Stimulated activated CD4-positive, alpha-beta T cell treated with anti-CD3 and anti-CD28 coated beads, TNF-alpha, amount 100 ng/mL, for 24 hours (primary cell): ENCODE measurements around the gene PCDHAC1.

Experiments used
- DNase-seq, 3 experiments: peaks; one replicate each; pipeline ENCODE4 v3.0.0-alpha.2; 2020; ENCODE audit warnings: low read depth in 3 of 3

Gene PCDHAC1

DNA sequence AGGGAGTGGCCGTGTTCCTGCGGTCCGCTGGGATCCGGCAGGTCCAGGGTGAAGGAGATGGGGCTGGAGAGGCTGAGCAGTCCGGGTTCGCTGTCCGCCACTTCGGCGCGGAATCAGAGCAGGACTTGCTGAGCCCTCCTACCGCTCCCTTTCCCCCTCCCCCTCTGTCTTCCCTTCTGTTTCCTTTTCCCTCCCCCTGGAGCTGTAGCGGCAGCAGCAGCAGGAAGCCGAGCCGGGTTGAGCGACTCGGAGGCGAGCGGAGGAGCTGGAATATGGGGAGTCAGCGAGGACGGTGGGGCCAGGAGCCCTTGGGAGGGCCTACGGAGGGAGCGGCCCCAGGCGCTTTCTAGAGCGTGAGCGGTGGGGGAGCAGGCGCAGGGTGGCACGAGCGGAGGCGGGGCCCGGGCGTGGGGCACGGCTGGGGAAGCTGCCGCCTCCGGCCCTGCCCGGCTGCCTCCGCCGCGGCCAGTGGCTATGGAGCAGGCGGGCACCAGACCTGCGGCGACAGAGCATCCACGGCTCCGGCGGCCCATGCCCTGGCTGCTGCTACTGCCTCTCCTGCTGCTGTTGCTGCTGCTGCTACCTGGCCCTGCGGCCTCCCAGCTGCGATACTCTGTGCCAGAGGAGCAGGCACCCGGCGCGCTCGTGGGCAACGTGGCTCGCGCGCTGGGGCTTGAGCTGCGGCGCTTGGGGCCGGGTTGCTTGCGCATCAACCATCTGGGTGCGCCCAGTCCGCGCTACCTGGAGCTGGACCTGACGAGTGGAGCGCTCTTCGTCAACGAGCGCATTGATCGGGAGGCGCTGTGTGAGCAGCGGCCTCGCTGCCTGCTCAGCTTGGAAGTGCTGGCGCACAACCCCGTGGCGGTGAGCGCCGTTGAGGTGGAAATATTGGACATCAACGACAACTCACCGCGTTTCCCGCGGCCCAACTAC, 40.5 kb downstream of the PCDHAC1 start, which contains the start of gene PCDHAC2:
PCDHAC2 (plus strand) TSS at position 184 of the 933 bp plus-strand sequence; CDS start at position 475, 291 bp downstream.
- DNase-seq, result no peak

DNA sequence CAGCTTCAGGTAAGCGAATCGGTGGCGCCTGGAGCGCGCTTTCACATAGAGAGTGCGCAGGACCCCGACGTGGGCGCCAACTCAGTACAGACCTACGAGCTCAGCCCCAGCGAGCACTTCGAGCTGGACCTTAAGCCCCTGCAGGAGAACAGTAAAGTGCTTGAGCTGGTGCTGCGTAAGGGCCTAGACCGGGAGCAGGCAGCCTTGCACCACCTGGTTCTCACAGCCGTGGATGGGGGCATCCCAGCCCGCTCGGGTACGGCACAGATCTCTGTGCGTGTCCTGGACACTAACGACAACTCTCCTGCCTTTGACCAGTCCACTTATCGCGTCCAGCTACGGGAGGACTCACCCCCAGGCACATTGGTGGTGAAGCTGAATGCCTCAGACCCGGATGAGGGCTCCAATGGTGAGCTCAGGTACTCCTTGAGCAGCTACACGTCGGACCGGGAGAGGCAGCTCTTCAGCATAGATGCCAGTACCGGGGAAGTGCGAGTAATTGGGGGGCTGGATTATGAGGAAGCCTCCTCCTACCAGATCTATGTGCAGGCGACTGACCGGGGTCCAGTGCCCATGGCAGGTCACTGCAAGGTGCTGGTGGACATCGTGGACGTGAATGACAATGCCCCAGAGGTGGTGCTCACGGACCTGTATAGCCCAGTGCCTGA, 41.3 kb downstream of the PCDHAC1 start:
- DNase-seq, result no peak

DNA sequence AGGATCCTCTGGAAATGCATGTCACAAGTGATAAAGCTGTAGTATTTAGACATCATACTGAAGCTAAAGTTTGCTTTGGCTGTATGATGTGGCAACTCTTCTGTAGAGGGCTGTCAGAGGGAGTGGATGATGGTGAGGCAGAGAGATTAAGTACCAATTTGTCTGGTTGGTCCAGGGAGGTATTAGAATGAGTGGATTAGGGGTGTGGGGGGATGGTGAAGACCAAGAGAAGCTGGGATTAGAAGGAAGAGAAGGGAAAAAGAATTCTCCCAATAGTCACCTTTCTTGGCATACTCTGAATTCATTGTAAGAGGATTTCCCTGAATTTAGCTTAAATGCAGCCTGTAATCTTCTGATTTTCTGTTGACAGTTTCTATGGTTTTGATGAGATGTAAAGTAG, 43.8 kb downstream of the PCDHAC1 start:
- DNase-seq, result no peak

DNA sequence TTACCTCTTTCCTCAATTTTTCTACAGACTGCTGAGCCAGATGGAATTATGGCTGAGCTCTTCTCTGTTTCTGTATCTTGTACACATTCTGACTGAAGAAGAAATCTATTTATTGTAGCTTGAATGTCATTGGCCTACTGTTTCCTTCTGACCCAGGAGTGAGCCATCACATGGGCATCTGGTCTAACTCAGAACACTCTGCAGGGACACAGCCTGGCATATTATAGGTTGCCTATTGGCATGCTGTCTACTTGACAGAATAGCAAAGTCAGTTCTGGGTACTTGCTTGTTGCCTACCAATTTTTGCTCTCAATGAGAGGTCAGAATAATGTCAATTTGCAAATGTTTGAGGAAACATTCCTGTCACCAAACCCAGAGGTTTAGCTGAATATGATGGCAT, 47.5 kb downstream of the PCDHAC1 start:
- no peak for DNase-seq

DNA sequence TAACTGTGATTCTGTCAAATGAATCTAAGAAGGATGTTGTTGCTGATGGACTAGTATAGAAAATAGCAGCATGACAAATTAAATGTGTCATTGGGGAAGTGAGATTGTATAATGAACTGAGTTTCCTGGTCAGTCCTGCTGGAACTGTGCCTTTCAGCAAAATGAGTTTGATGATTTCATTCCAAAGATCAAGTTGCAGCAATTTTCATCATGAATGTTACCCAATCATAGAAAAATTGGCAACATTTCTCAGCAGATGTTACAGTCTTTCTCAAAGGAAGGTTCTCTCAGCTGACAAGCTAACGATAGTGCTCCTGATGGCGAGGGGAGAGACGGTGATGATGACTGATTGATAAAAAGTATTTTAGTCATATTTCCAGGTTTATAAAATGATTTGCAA, 50.9 kb downstream of the PCDHAC1 start:
- no peak for DNase-seq

DNA sequence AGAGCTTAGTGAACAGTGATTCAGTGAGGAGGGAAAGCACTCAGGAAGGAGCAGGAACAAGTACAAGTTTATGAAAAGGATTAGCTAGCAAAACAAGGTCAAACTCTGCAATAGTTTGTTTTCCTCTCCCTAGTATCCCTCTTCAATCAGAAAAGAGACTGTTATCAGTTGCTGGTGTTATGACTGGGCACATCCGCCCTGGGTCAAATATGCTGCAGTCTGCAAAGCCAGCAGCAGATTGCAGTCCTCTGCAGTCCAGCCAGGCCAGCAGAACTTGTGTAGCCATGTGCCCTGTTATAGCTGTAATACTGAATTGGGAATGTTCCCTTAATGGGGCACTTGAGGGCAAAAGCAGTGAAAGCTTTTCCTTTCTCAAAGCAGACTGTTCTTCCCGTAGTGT, 52.2 kb downstream of the PCDHAC1 start:
- no peak for DNase-seq

DNA sequence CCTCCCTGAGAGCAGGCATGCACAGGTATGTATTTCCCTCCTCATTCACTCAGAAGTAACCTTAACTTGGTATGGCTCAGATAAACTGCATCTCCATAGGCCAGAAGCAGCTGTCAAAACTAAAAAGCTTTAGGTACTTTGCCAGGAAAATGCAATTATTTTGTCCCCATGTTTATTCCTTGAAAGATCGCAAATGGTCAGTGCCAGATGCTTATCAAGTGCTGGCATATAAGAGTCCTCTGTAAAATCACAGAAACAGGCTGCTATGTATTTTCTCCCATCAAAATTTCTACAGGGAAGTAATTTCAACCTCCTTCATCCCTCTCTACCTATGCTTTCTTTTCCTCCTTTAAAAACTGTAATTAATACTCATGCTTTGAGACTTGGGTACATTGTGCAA, 52.9 kb downstream of the PCDHAC1 start:
- DNase-seq, result no peak
